Measurements from ENCODE around the gene ZNF682. TPM values are rescaled to one million over a fixed set of nuclear protein-coding genes. Genes with fewer than 3 reads are reported as not detected.
A peak's percentile ranks its signal among the peaks of the same experiment; 100 is the strongest.

ZNF682 gene
- total and polyA plus RNA-seq, 2 of the 8 experiments (the other 6 are each of a cell fraction or from before 2014, with no cell fraction given) = 4.3 to 27.5 TPM

GRCh38 chr19:20039203-20039723 lies at the start of gene ZNF682 (continued):
- no peak for TF ChIP-seq GABPA (IDR thresholded peaks at IDR 0.05; ENCODE audit: borderline replicate concordance, insufficient read depth, low read length)
- no peak for TF ChIP-seq TEAD4 (IDR thresholded peaks at IDR 0.05; ENCODE audit: low read depth, low read length)
- 0 out of 4 replicates have a peak, but pooled peaks of 1 of the 2 experiments have one; percentile 55 for TF ChIP-seq HDAC2 (IDR thresholded peaks at IDR 0.05; ENCODE audit: borderline replicate concordance in 1 of 2, low read depth in 2 of 2, low read length in 2 of 2)
- no peak for TF ChIP-seq POU5F1 (IDR thresholded peaks at IDR 0.05; ENCODE audit: low read depth, low read length)
- TF ChIP-seq SP4 (IDR thresholded peaks at IDR 0.05; ENCODE audit: low read length) = peak; percentile 90; the same call in 1 of the 2 replicates
- no peak for TF ChIP-seq NRF1 (IDR thresholded peaks at IDR 0.05; ENCODE audit: low read depth, low read length)
- TF ChIP-seq SAP30 (IDR thresholded peaks at IDR 0.05; ENCODE audit: insufficient read depth, insufficient replicate concordance, low read length) = no peak
- 0 out of 2 replicates have a peak, but pooled peaks have one; percentile 63 for TF ChIP-seq RBBP5 (IDR thresholded peaks at IDR 0.05; ENCODE audit: borderline replicate concordance, low read depth, low read length)
- peak; percentile 24; the same call in 1 of the 2 replicates for TF ChIP-seq JUND (IDR thresholded peaks at IDR 0.05; ENCODE audit: low read length)
- no peak for TF ChIP-seq CEBPB (IDR thresholded peaks at IDR 0.05; ENCODE audit: low read depth, low read length)
- TF ChIP-seq BRCA1 (IDR thresholded peaks at IDR 0.05; ENCODE audit: low read depth, low read length) = no peak
- TF ChIP-seq SIRT6 (IDR thresholded peaks at IDR 0.05; ENCODE audit: low read length) = no peak
- TF ChIP-seq GTF2F1 (IDR thresholded peaks at IDR 0.05; ENCODE audit: borderline replicate concordance, low read depth, low read length) = no peak
- no peak for TF ChIP-seq SIX5 (IDR thresholded peaks at IDR 0.05; ENCODE audit: low read depth, low read length)
- TF ChIP-seq TAF1 (IDR thresholded peaks at IDR 0.05; ENCODE audit: low read depth, low read length) = peak; percentile 95
- no peak for TF ChIP-seq CTBP2 (IDR thresholded peaks at IDR 0.05; ENCODE audit: borderline replicate concordance, insufficient read depth, insufficient read length, low read length)
- no peak for TF ChIP-seq RAD21 (IDR thresholded peaks at IDR 0.05 in 1 of 2, conservative IDR thresholded peaks at IDR 0.05 in 1 of 2; ENCODE audit: low read depth in 2 of 2, low read length in 2 of 2)
- TF ChIP-seq POLR2A (IDR thresholded peaks at IDR 0.05; ENCODE audit: control extremely low read depth in 1 of 2, low read depth in 2 of 2, low read length in 2 of 2) = peak; percentile 75 to 97
- no peak for TF ChIP-seq SRF (IDR thresholded peaks at IDR 0.05; ENCODE audit: low read depth, low read length)
- peak; percentile 79 for TF ChIP-seq CHD2 (IDR thresholded peaks at IDR 0.05; ENCODE audit: low read length)
- peak; percentile 92 for TF ChIP-seq ASH2L (IDR thresholded peaks at IDR 0.05; ENCODE audit: low read length)
- TF ChIP-seq EZH2 (IDR thresholded peaks at IDR 0.05; ENCODE audit: low read depth, low read length, severe bottlenecking) = no peak
- TF ChIP-seq KDM4A (IDR thresholded peaks at IDR 0.05; ENCODE audit: low read depth, low read length, severe bottlenecking) = peak; percentile 72
- peak; percentile 97 for TF ChIP-seq POLR2AphosphoS5 (IDR thresholded peaks at IDR 0.05; ENCODE audit: low read depth, low read length)
- TF ChIP-seq RFX5 (IDR thresholded peaks at IDR 0.05; ENCODE audit: borderline replicate concordance, low read depth, low read length) = no peak
- no peak for TF ChIP-seq E2F6 (IDR thresholded peaks at IDR 0.05)
